Keratinocyte (primary cell): Measurements from ENCODE around the gene CLEC17A. TPM values are rescaled to one million over a fixed set of nuclear protein-coding genes. Genes with fewer than 3 reads are reported as not detected.
A peak's percentile ranks its signal among the peaks of the same experiment; 100 is the strongest.

ENCODE experiments used
- DNase-seq: peaks from one replicate; pipeline ENCODE4 v3.0.0-alpha.2; 2011; ENCODE audit warnings: low read depth, missing footprints, low spot score
- FAIRE-seq: peaks from 2 replicates; lab custom pipeline; 2011; peaks lifted over from hg19 to GRCh38; lab: Jason Lieb, UNC
- H2AFZ ChIP-seq: 2 replicates; pipeline ENCODE4 v1.6.0; 2012; ENCODE audit warnings: low read length, control low read depth, inconsistent platforms; ENCODE audit not compliant: control insufficient read depth
- H3K27ac ChIP-seq: 2 replicates; pipeline ENCODE4 v1.5.1; 2011; ENCODE audit warnings: low read length; ENCODE audit not compliant: control insufficient read depth, insufficient read depth
- H3K27me3 ChIP-seq: 3 replicates; pipeline ENCODE4 v1.6.0; 2011; ENCODE audit warnings: low read length; ENCODE audit not compliant: control insufficient read depth, insufficient read depth; ENCODE audit errors: extremely low read depth
- H3K36me3 ChIP-seq, 2 experiments: 2 replicates in 1 of 2; 3 replicates in 1 of 2; pipeline ENCODE4 v1.5.1; 2011; ENCODE audit warnings: low read length in 2 of 2, mild to moderate bottlenecking in 1 of 2; ENCODE audit not compliant: control insufficient read depth in 2 of 2, insufficient read depth in 2 of 2; ENCODE audit errors: extremely low read depth in 1 of 2
- H3K4me1 ChIP-seq: 3 replicates; pipeline ENCODE4 v1.5.1; 2011; ENCODE audit warnings: low read length; ENCODE audit not compliant: control insufficient read depth, insufficient read depth; ENCODE audit errors: extremely low read depth
- H3K4me2 ChIP-seq: 3 replicates; pipeline ENCODE4 v1.6.0; 2011; ENCODE audit warnings: low read depth, low read length; ENCODE audit not compliant: control insufficient read depth, insufficient read depth; ENCODE audit errors: extremely low read depth
- H3K4me3 ChIP-seq, 3 experiments: fragments of 200-600 bp in 1 of 3; sonication (generic) in 1 of 3; 2 replicates in 2 of 3; 3 replicates in 1 of 3; pipeline ENCODE4 v1.5.1; 2011 to 2016; ENCODE audit warnings: low read length in 3 of 3, mild to moderate bottlenecking in 3 of 3, control low read depth in 2 of 3, inconsistent platforms in 1 of 3, low read depth in 1 of 3, mixed read lengths in 1 of 3, mixed run types in 1 of 3, moderate library complexity in 1 of 3; ENCODE audit not compliant: control insufficient read depth in 2 of 3, insufficient read depth in 2 of 3; ENCODE audit errors: extremely low read depth in 1 of 3
- H3K79me2 ChIP-seq: 2 replicates; pipeline ENCODE4 v1.6.0; 2012; ENCODE audit warnings: low read length; ENCODE audit not compliant: control insufficient read depth, insufficient read depth
- H3K9ac ChIP-seq: 3 replicates; pipeline ENCODE4 v1.6.0; 2011; ENCODE audit warnings: low read length; ENCODE audit not compliant: control insufficient read depth, insufficient read depth; ENCODE audit errors: extremely low read depth
- H3K9me1 ChIP-seq: 3 replicates; pipeline ENCODE4 v1.6.0; 2011; ENCODE audit warnings: low read length; ENCODE audit not compliant: control insufficient read depth, insufficient read depth; ENCODE audit errors: extremely low read depth
- H3K9me3 ChIP-seq: 2 replicates; pipeline ENCODE4 v1.5.1; 2012; ENCODE audit warnings: low read depth, low read length; ENCODE audit not compliant: control insufficient read depth
- H4K20me1 ChIP-seq: 3 replicates; pipeline ENCODE4 v1.6.0; 2011; ENCODE audit warnings: low read length; ENCODE audit not compliant: control insufficient read depth, insufficient read depth; ENCODE audit errors: extremely low read depth
- EZH2 ChIP-seq: IDR thresholded peaks from one replicate; pipeline ENCODE4 v1.6.1; 2012; ENCODE audit warnings: inconsistent platforms, mild to moderate bottlenecking, low read length, moderate library complexity
- dilution Hi-C: fragments of 300-500 bp; cut with MboI; formaldehyde crosslinking; loops from one replicate; pipeline ENCODE4 v1.7.0; 2020; ENCODE audit warnings: low sequenced_read_pairs; ENCODE audit not compliant: extremely low pct_ligation_motif_present
- polyA plus RNA-seq, 5 experiments: library from polyadenylated mRNA; depleted of rRNA in 3 of 5; stranded (reverse) in 3 of 5; stranded (forward) in 1 of 5; unstranded in 1 of 5; fragments of >200 nt; gene quantifications; 1 replicate in 1 of 5; 2 replicates in 3 of 5; 3 replicates in 1 of 5; pipeline versions ENCODE4 v1.2.1 to v1.2.3, GENCODE V29; 2011 to 2012; ENCODE audit warnings: missing spikeins in 2 of 5, low read depth in 1 of 5, low replicate concordance in 1 of 5
- TF ChIP-seq, protein P1 (sequence below), 3 experiments: IDR thresholded peaks in 1 of 3; conservative IDR thresholded peaks in 1 of 3; optimal IDR thresholded peaks in 1 of 3; 2 replicates in 2 of 3; 3 replicates in 1 of 3; pipeline versions ENCODE3 to v1.5.1; 2011; ENCODE audit warnings: low read length in 3 of 3, mild to moderate bottlenecking in 3 of 3, moderate library complexity in 2 of 3, control low read depth in 1 of 3, inconsistent platforms in 1 of 3; ENCODE audit not compliant: insufficient read depth in 2 of 3; ENCODE audit errors: extremely low read depth in 1 of 3

CLEC17A gene
- polyA plus RNA-seq, 1 donor (not counting 4 experiments of a cell fraction or from before 2014, with no cell fraction given): not detected

DNA sequence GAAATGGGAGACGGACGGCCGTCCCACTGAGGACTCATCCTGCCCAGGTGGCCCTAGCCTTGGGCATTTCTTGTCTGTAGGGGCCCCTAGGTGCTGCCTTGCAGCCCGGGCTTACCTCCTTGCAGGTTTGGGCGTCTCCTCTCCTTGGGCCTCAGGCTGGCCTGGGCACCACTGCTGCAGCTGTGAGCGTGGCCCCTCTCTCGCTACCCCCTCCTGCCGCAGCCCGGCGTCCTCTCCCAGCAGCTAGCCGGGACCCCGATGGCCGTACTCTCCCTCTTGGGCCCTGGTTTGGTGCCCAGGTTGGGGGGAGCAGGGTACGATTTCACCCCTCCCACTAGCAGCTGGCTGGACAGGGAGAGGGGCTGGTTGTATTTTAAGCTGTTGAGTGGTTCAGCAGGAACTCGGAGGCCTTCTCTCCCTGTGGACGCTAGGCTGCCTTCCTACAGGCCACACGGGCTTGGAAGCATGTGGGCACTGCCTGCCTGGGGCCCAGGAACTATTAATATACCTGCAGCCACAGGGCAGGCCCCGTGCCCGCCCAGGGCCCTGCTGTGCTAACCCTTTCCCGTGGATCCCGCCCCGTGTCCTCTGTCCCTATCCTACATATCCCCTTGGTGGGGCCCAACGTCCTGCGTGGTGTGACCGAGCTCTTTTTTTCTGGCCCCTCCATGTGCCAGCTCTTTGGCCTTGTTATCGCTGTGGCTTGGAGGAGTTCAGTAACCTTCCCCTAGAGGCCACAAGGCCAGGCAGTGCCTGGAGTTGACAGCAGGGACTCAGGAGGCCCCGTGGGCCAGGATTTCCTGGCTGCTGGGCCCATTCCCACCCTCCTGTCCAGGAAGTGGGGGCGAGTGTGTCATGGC lies 22.7 kb upstream of the CLEC17A start:
- Histone ChIP-seq H3K4me2 (no peak overlapping the region), H3K9me3 (no peaks in the 10 kb centered on the region), H3K4me1 (peaks cover 53% of the 10 kb centered on the region), H3K9ac (peak overlapping the region; percentile 29), H3K27me3 (no peaks in the 10 kb centered on the region), H3K9me1 (no peaks in the 10 kb centered on the region), H3K36me3 (peaks cover 3 to 12% of the 10 kb centered on the region in 2 experiments), H3K4me3 (no peak overlapping the region), H4K20me1 (peaks cover 2% of the 10 kb centered on the region), H2AFZ (no peak overlapping the region), H3K27ac (no peak overlapping the region), H3K79me2 (peaks cover 40% of the 10 kb centered on the region)
- DNase-seq: no peak
- dilution Hi-C loops: no loop called here
- no peak for TF ChIP-seq EZH2
- TF ChIP-seq, protein P1, sequence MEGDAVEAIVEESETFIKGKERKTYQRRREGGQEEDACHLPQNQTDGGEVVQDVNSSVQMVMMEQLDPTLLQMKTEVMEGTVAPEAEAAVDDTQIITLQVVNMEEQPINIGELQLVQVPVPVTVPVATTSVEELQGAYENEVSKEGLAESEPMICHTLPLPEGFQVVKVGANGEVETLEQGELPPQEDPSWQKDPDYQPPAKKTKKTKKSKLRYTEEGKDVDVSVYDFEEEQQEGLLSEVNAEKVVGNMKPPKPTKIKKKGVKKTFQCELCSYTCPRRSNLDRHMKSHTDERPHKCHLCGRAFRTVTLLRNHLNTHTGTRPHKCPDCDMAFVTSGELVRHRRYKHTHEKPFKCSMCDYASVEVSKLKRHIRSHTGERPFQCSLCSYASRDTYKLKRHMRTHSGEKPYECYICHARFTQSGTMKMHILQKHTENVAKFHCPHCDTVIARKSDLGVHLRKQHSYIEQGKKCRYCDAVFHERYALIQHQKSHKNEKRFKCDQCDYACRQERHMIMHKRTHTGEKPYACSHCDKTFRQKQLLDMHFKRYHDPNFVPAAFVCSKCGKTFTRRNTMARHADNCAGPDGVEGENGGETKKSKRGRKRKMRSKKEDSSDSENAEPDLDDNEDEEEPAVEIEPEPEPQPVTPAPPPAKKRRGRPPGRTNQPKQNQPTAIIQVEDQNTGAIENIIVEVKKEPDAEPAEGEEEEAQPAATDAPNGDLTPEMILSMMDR (optimal IDR thresholded peaks at IDR 0.05 in 1 of 3, IDR thresholded peaks at IDR 0.05 in 1 of 3, conservative IDR thresholded peaks at IDR 0.05 in 1 of 3; ENCODE audit: extremely low read depth in 1 of 3, insufficient read depth in 2 of 3, low read length in 3 of 3): no peak
- no peak for FAIRE-seq

GRCh38 chr19:14560776-14561108 lies 22.1 kb upstream of the CLEC17A start:
- FAIRE-seq: no peak
- H3K79me2 ChIP-seq: peaks cover 40% of the 10 kb centered on the region

More at GRCh38 chr19:14560776-14561108, 22.1 kb upstream of the CLEC17A start:
- H3K4me1 ChIP-seq: peaks cover 51% of the 10 kb centered on the region
- H3K27ac ChIP-seq: no peak overlapping the region
- dilution Hi-C loops: no loop called here
- no peak overlapping the region for H2AFZ ChIP-seq
- no peaks in the 10 kb centered on the region for H3K27me3 ChIP-seq
- H3K9me3 ChIP-seq: no peaks in the 10 kb centered on the region
- H3K36me3 ChIP-seq: peaks cover 3 to 12% of the 10 kb centered on the region in 2 experiments
- H3K9me1 ChIP-seq: no peaks in the 10 kb centered on the region
- no peak overlapping the region for H3K4me2 ChIP-seq
- H4K20me1 ChIP-seq: peaks cover 2% of the 10 kb centered on the region
- no peak for DNase-seq
- TF ChIP-seq, protein P1 (optimal IDR thresholded peaks at IDR 0.05 in 1 of 3, IDR thresholded peaks at IDR 0.05 in 1 of 3, conservative IDR thresholded peaks at IDR 0.05 in 1 of 3; ENCODE audit: extremely low read depth in 1 of 3, insufficient read depth in 2 of 3, low read length in 3 of 3): no peak
- no peak for TF ChIP-seq EZH2
- no peak overlapping the region for H3K4me3 ChIP-seq
- H3K9ac ChIP-seq: no peak overlapping the region
